Panc1 (cell line): ENCODE results near the gene INPP5F.

Source experiments
- POLR2AphosphoS5 ChIP-seq: IDR thresholded peaks from 2 replicates; pipeline ENCODE4 v1.6.1; 2012; ENCODE audit warnings: mild to moderate bottlenecking, low read depth, low read length, moderate library complexity
- TF ChIP-seq, protein P1 (sequence below): fragments of 450-650 bp; IDR thresholded peaks from 2 replicates; pipeline ENCODE4 v1.5.1; 2017; ENCODE audit warnings: mild to moderate bottlenecking

DNA sequence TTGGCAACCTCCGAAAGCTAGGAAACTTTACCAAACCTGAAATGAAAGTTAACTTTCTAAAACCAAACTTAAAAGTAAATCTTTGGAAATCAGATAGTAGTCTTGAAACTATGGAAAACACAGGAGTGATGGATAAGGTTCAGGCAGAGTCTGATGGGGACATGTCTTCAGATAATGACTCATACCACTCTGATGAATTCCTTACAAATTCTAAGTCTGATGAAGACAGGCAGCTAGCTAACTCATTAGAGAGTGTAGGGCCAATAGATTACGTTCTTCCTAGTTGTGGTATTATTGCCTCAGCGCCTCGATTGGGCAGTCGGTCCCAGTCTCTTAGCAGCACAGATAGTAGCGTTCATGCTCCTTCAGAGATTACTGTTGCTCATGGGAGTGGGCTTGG, 100.9 kb downstream of the INPP5F start:
- no peak; the same call in 1 of the 2 replicates for TF ChIP-seq POLR2AphosphoS5
- TF ChIP-seq, protein P1, sequence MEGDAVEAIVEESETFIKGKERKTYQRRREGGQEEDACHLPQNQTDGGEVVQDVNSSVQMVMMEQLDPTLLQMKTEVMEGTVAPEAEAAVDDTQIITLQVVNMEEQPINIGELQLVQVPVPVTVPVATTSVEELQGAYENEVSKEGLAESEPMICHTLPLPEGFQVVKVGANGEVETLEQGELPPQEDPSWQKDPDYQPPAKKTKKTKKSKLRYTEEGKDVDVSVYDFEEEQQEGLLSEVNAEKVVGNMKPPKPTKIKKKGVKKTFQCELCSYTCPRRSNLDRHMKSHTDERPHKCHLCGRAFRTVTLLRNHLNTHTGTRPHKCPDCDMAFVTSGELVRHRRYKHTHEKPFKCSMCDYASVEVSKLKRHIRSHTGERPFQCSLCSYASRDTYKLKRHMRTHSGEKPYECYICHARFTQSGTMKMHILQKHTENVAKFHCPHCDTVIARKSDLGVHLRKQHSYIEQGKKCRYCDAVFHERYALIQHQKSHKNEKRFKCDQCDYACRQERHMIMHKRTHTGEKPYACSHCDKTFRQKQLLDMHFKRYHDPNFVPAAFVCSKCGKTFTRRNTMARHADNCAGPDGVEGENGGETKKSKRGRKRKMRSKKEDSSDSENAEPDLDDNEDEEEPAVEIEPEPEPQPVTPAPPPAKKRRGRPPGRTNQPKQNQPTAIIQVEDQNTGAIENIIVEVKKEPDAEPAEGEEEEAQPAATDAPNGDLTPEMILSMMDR: no peak
